ENCODE measurements around the gene HOXA11.

DNA sequence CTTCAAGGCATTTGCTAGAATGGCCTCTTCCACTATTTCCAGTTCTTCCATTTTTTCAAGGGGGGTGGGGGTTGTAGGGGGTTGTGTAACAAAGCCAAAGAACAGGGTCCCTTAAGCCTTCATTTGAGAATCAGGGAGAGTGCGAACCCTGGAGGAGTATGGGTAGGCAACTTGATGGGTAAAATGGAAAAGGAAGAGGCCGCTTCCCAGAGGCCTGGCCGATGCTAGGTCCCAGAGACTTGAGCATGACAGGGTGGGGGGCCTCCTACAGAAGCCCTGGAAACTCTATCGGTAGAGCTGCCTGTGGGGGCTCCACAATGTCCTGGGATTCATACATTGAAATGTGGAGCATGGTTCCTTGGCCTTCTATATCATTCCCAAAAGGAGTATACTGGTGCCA is 24.0 kb upstream of the HOXA11 start:
- TF ChIP-seq, protein P1, sequence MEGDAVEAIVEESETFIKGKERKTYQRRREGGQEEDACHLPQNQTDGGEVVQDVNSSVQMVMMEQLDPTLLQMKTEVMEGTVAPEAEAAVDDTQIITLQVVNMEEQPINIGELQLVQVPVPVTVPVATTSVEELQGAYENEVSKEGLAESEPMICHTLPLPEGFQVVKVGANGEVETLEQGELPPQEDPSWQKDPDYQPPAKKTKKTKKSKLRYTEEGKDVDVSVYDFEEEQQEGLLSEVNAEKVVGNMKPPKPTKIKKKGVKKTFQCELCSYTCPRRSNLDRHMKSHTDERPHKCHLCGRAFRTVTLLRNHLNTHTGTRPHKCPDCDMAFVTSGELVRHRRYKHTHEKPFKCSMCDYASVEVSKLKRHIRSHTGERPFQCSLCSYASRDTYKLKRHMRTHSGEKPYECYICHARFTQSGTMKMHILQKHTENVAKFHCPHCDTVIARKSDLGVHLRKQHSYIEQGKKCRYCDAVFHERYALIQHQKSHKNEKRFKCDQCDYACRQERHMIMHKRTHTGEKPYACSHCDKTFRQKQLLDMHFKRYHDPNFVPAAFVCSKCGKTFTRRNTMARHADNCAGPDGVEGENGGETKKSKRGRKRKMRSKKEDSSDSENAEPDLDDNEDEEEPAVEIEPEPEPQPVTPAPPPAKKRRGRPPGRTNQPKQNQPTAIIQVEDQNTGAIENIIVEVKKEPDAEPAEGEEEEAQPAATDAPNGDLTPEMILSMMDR (IDR thresholded peaks at IDR 0.05): no peak
- no peak for TF ChIP-seq POLR2A (IDR thresholded peaks at IDR 0.05)
- TF ChIP-seq POLR2AphosphoS5 (IDR thresholded peaks at IDR 0.05; ENCODE audit: insufficient read depth in 1 of 2, low read depth in 1 of 2): no peak

All from vagina (tissue), 2 donors.